Measurements from ENCODE around the gene PHEX. TPM values are rescaled to one million over a fixed set of nuclear protein-coding genes. Genes with fewer than 3 reads are reported as not detected.
A peak's percentile ranks its signal among the peaks of the same experiment; 100 is the strongest.

Gene PHEX
- total RNA-seq, 1 experiment from 2014 or later = 0.04 TPM

- ATAC-seq = peak; percentile 30; the same call in 1 of the 2 replicates
- ChIA-PET POLR2A (no interaction called here), CTCF (no interaction called here)
- Mint-ChIP-seq H3K36me3 (peaks cover 41% of the 10 kb centered on the region), H3K27ac (no peak overlapping the region), H3K27me3 (ENCODE audit: low read depth) (no peaks in the 10 kb centered on the region), H3K9me3 (no peaks in the 10 kb centered on the region), H3K4me1 (peaks cover 14% of the 10 kb centered on the region), H3K4me3 (no peak overlapping the region)
- TF ChIP-seq MYBL2 (CRISPR knock-in tag; IDR thresholded peaks at IDR 0.05) (no peak), TEAD4 (CRISPR knock-in tag; IDR thresholded peaks at IDR 0.05) (no peak), CBFB (CRISPR knock-in tag; IDR thresholded peaks at IDR 0.05; ENCODE audit: low read depth) (no peak), GTF2I (CRISPR knock-in tag; conservative IDR thresholded peaks at IDR 0.05) (no peak), CREM (CRISPR knock-in tag; IDR thresholded peaks at IDR 0.05) (no peak), NR1H2 (CRISPR knock-in tag; IDR thresholded peaks at IDR 0.05) (no peak), CREB1 (CRISPR knock-in tag; IDR thresholded peaks at IDR 0.05) (no peak), ZNF219 (CRISPR knock-in tag; IDR thresholded peaks at IDR 0.05; ENCODE audit: borderline replicate concordance) (no peak), ZNF532 (CRISPR knock-in tag; IDR thresholded peaks at IDR 0.05; ENCODE audit: borderline replicate concordance) (no peak), MAX (CRISPR knock-in tag; IDR thresholded peaks at IDR 0.05) (no peak), ETV6 (CRISPR knock-in tag; IDR thresholded peaks at IDR 0.05) (no peak), IRF2 (CRISPR knock-in tag; IDR thresholded peaks at IDR 0.05; ENCODE audit: borderline replicate concordance, low read depth) (no peak), ZNF232 (CRISPR knock-in tag; IDR thresholded peaks at IDR 0.05) (no peak), ZSCAN18 (CRISPR knock-in tag; IDR thresholded peaks at IDR 0.05) (no peak)
- TF ChIP-seq, protein P1, sequence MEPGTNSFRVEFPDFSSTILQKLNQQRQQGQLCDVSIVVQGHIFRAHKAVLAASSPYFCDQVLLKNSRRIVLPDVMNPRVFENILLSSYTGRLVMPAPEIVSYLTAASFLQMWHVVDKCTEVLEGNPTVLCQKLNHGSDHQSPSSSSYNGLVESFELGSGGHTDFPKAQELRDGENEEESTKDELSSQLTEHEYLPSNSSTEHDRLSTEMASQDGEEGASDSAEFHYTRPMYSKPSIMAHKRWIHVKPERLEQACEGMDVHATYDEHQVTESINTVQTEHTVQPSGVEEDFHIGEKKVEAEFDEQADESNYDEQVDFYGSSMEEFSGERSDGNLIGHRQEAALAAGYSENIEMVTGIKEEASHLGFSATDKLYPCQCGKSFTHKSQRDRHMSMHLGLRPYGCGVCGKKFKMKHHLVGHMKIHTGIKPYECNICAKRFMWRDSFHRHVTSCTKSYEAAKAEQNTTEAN (CRISPR knock-in tag; IDR thresholded peaks at IDR 0.05) = no peak
- TF ChIP-seq, protein P2, sequence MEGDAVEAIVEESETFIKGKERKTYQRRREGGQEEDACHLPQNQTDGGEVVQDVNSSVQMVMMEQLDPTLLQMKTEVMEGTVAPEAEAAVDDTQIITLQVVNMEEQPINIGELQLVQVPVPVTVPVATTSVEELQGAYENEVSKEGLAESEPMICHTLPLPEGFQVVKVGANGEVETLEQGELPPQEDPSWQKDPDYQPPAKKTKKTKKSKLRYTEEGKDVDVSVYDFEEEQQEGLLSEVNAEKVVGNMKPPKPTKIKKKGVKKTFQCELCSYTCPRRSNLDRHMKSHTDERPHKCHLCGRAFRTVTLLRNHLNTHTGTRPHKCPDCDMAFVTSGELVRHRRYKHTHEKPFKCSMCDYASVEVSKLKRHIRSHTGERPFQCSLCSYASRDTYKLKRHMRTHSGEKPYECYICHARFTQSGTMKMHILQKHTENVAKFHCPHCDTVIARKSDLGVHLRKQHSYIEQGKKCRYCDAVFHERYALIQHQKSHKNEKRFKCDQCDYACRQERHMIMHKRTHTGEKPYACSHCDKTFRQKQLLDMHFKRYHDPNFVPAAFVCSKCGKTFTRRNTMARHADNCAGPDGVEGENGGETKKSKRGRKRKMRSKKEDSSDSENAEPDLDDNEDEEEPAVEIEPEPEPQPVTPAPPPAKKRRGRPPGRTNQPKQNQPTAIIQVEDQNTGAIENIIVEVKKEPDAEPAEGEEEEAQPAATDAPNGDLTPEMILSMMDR (IDR thresholded peaks at IDR 0.05) = no peak
- TF ChIP-seq, protein P3, sequence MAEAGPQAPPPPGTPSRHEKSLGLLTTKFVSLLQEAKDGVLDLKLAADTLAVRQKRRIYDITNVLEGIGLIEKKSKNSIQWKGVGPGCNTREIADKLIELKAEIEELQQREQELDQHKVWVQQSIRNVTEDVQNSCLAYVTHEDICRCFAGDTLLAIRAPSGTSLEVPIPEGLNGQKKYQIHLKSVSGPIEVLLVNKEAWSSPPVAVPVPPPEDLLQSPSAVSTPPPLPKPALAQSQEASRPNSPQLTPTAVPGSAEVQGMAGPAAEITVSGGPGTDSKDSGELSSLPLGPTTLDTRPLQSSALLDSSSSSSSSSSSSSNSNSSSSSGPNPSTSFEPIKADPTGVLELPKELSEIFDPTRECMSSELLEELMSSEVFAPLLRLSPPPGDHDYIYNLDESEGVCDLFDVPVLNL (CRISPR knock-in tag; IDR thresholded peaks at IDR 0.05; ENCODE audit: borderline replicate concordance, low read depth) = no peak
- TF ChIP-seq, protein P4, sequence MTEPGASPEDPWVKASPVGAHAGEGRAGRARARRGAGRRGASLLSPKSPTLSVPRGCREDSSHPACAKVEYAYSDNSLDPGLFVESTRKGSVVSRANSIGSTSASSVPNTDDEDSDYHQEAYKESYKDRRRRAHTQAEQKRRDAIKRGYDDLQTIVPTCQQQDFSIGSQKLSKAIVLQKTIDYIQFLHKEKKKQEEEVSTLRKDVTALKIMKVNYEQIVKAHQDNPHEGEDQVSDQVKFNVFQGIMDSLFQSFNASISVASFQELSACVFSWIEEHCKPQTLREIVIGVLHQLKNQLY (CRISPR knock-in tag; IDR thresholded peaks at IDR 0.05) = no peak
- no peak for DNase-seq (ENCODE audit: low spot score)
These were observed 38.9 kb upstream of the PHEX start for GRCh38 chrX:21993265-21993664.
